Testis (tissue), 2 donors: ENCODE measurements around the gene INPP4A.

ENCODE experiments used
- CTCF ChIP-seq, 3 experiments: fragments of 450-650 bp in 2 of 3; fragments of 200-600 bp in 1 of 3; sonication (generic) in 1 of 3; IDR thresholded peaks; one replicate each; pipeline ENCODE4 v1.5.1; 2016 to 2019; ENCODE audit warnings: antibody characterized with exemption in 3 of 3, mild to moderate bottlenecking in 2 of 3, moderate library complexity in 1 of 3
- POLR2A ChIP-seq: fragments of 450-650 bp; IDR thresholded peaks from one replicate; pipeline ENCODE4 v1.6.1; 2017; ENCODE audit warnings: antibody characterized with exemption, mild to moderate bottlenecking, moderate library complexity

- TF ChIP-seq CTCF (IDR thresholded peaks at IDR 0.05) (no peak), POLR2A (no peak)
Observed at GRCh38 chr2:98583816-98584618, 139.4 kb downstream of the INPP4A start.
